Neural cell (in vitro differentiated cells): ENCODE results near the gene MPDU1.

ENCODE experiments used
- CTCF ChIP-seq: fragments of 450-650 bp; IDR thresholded peaks from 2 replicates; pipeline ENCODE4 v1.5.1; 2014; ENCODE audit warnings: antibody characterized with exemption, mild to moderate bottlenecking, moderate library complexity; ENCODE audit not compliant: poor library complexity, severe bottlenecking
- EP300 ChIP-seq: fragments of 450-650 bp; conservative IDR thresholded peaks from 2 replicates; pipeline ENCODE4 v1.6.1; 2014; ENCODE audit warnings: antibody characterized with exemption, mild to moderate bottlenecking, moderate library complexity; ENCODE audit not compliant: poor library complexity, severe bottlenecking
- EZH2 ChIP-seq: fragments of 200-600, 300-800 bp; shearing (Covaris generic), sonication (generic); IDR thresholded peaks from 2 replicates; pipeline ENCODE4 v1.6.1; 2014; ENCODE audit warnings: antibody characterized with exemption, low read length, borderline replicate concordance, mild to moderate bottlenecking; ENCODE audit not compliant: insufficient read depth, poor library complexity, severe bottlenecking
- MXI1 ChIP-seq: fragments of 450-650 bp; conservative IDR thresholded peaks from 2 replicates; pipeline ENCODE4 v1.6.1; 2014; ENCODE audit warnings: antibody characterized with exemption, mild to moderate bottlenecking; ENCODE audit not compliant: poor library complexity, severe bottlenecking
- POLR2AphosphoS5 ChIP-seq: IDR thresholded peaks from 2 replicates; pipeline ENCODE4 v1.6.1; 2012
- RAD21 ChIP-seq: fragments of 450-650 bp; conservative IDR thresholded peaks from 2 replicates; pipeline ENCODE4 v1.6.1; 2014; ENCODE audit warnings: antibody characterized with exemption, mild to moderate bottlenecking, moderate library complexity
- REST ChIP-seq: IDR thresholded peaks from 2 replicates; pipeline ENCODE4 v1.6.1; 2012; ENCODE audit warnings: borderline replicate concordance
- SMC3 ChIP-seq: fragments of 450-650 bp; conservative IDR thresholded peaks from 2 replicates; pipeline ENCODE4 v1.6.1; 2014; ENCODE audit warnings: antibody characterized with exemption, mild to moderate bottlenecking, moderate library complexity; ENCODE audit not compliant: poor library complexity
- TAF1 ChIP-seq: IDR thresholded peaks from 2 replicates; pipeline ENCODE4 v1.6.1; 2012; ENCODE audit warnings: low read depth

- TF ChIP-seq TAF1: no peak
- TF ChIP-seq CTCF: no peak
- no peak for TF ChIP-seq REST
- TF ChIP-seq EZH2: no peak
- no peak for TF ChIP-seq EP300
- no peak for TF ChIP-seq SMC3
- TF ChIP-seq RAD21: no peak
- TF ChIP-seq POLR2AphosphoS5: no peak
- no peak for TF ChIP-seq MXI1
Observed at GRCh38 chr17:7570351-7570750, 13.3 kb upstream of the MPDU1 start.
